Muscle layer of duodenum (tissue), 2 donors: ENCODE measurements around the gene CRB1.
"Not testable (repeated sequence)": the region's sequence is repeated elsewhere in the genome, so short reads cannot be mapped to it uniquely, and the experiment has no call there.

Source experiments
- H3K27ac ChIP-seq: one replicate; pipeline ENCODE4 v1.7.0; 2013; ENCODE audit warnings: mild to moderate bottlenecking, low read length
- H3K27me3 ChIP-seq: one replicate; pipeline ENCODE4 v1.7.0; 2013; ENCODE audit warnings: low read depth, mild to moderate bottlenecking, control low read depth, low read length
- H3K36me3 ChIP-seq, 2 donors: one replicate each; pipeline ENCODE4 v1.7.0; 2013; ENCODE audit warnings: low read length in 2 of 2, control low read depth in 1 of 2, mild to moderate bottlenecking in 1 of 2; ENCODE audit not compliant: insufficient read depth in 2 of 2, control insufficient read depth in 1 of 2
- H3K4me1 ChIP-seq, 2 donors: one replicate each; pipeline ENCODE4 v1.7.0; 2013; ENCODE audit warnings: low read length in 2 of 2, mild to moderate bottlenecking in 2 of 2, control low read depth in 1 of 2, moderate library complexity in 1 of 2; ENCODE audit not compliant: insufficient read depth in 2 of 2, control insufficient read depth in 1 of 2
- H3K4me3 ChIP-seq, 2 donors: one replicate each; pipeline ENCODE4 v1.7.0; 2013; ENCODE audit warnings: low read length in 2 of 2, low read depth in 1 of 2, mild to moderate bottlenecking in 1 of 2
- H3K9me3 ChIP-seq, 2 donors: one replicate each; pipeline ENCODE4 v1.7.0; 2013; ENCODE audit warnings: low read length in 2 of 2, control low read depth in 1 of 2, mild to moderate bottlenecking in 1 of 2; ENCODE audit not compliant: control insufficient read depth in 1 of 2
- donor health status: healthy.

Gene CRB1

GRCh38 chr1:197390856-197391255 is 122.8 kb downstream of the CRB1 start:
- Histone ChIP-seq H3K4me1 (no peaks in the 10 kb centered on the region), H3K9me3 (no peaks in the 10 kb centered on the region), H3K27me3 (no peaks in the 10 kb centered on the region)

GRCh38 chr1:197391303-197392226 is 123.5 kb downstream of the CRB1 start:
- no peaks in the 10 kb centered on the region for H3K4me1 ChIP-seq
- no peaks in the 10 kb centered on the region for H3K36me3 ChIP-seq
- no peak overlapping the region for H3K4me3 ChIP-seq
- H3K27me3 ChIP-seq = no peaks in the 10 kb centered on the region
- no peaks in the 10 kb centered on the region for H3K9me3 ChIP-seq
- no peak overlapping the region for H3K27ac ChIP-seq

More at GRCh38 chr1:197390856-197391255, 122.8 kb downstream of the CRB1 start:
- H3K27ac ChIP-seq = no peak overlapping the region
- H3K36me3 ChIP-seq = no peaks in the 10 kb centered on the region
- H3K4me3 ChIP-seq = no peak overlapping the region

GRCh38 chr1:197392541-197392940 is 124.5 kb downstream of the CRB1 start:
- Histone ChIP-seq H3K4me1 (no peaks in the 10 kb centered on the region), H3K27me3 (no peaks in the 10 kb centered on the region), H3K27ac (no peak overlapping the region), H3K9me3 (no peaks in the 10 kb centered on the region), H3K4me3 (no peak overlapping the region), H3K36me3 (no peaks in the 10 kb centered on the region)

- H3K27me3 ChIP-seq = no peaks in the 10 kb centered on the region
- H3K36me3 ChIP-seq = no peaks in the 10 kb centered on the region
- H3K27ac ChIP-seq = no peak overlapping the region
- H3K9me3 ChIP-seq = no peaks in the 10 kb centered on the region
- no peaks in the 10 kb centered on the region for H3K4me1 ChIP-seq
- no peak overlapping the region for H3K4me3 ChIP-seq
Observed at GRCh38 chr1:197393105-197393504, 125.1 kb downstream of the CRB1 start.

- H3K4me1 ChIP-seq = no peaks in the 10 kb centered on the region
- H3K4me3 ChIP-seq = no peak overlapping the region
- H3K9me3 ChIP-seq = no peaks in the 10 kb centered on the region
- no peak overlapping the region for H3K27ac ChIP-seq
- H3K27me3 ChIP-seq = no peaks in the 10 kb centered on the region
- no peaks in the 10 kb centered on the region for H3K36me3 ChIP-seq
Observed at GRCh38 chr1:197393772-197394171, 125.7 kb downstream of the CRB1 start.

- no peak overlapping the region for H3K4me3 ChIP-seq
- H3K9me3 ChIP-seq = peaks cover 0 to 4% of the 10 kb centered on the region in 2 donors
- H3K27ac ChIP-seq = no peak overlapping the region
- H3K27me3 ChIP-seq = no peaks in the 10 kb centered on the region
- H3K36me3 ChIP-seq = no peaks in the 10 kb centered on the region
- H3K4me1 ChIP-seq = no peaks in the 10 kb centered on the region
Observed at GRCh38 chr1:197394831-197395608, 127.0 kb downstream of the CRB1 start.

GRCh38 chr1:197397895-197398294 is 129.8 kb downstream of the CRB1 start:
- Histone ChIP-seq H3K4me1 (no peaks in the 10 kb centered on the region), H3K36me3 (no peaks in the 10 kb centered on the region), H3K4me3 (no peak overlapping the region), H3K9me3 (peaks cover 0 to 4% of the 10 kb centered on the region in 2 donors), H3K27me3 (no peaks in the 10 kb centered on the region), H3K27ac (no peak overlapping the region)

GRCh38 chr1:197399755-197400521 is 131.9 kb downstream of the CRB1 start:
- no peak overlapping the region for H3K4me3 ChIP-seq
- no peak overlapping the region for H3K27ac ChIP-seq
- H3K4me1 ChIP-seq = no peaks in the 10 kb centered on the region
- no peaks in the 10 kb centered on the region for H3K36me3 ChIP-seq
- H3K27me3 ChIP-seq = no peaks in the 10 kb centered on the region
- peaks cover 0 to 4% of the 10 kb centered on the region in 2 donors for H3K9me3 ChIP-seq

- Histone ChIP-seq H3K27me3 (no peaks in the 10 kb centered on the region), H3K27ac (no peak overlapping the region), H3K36me3 (no peaks in the 10 kb centered on the region), H3K9me3 (peaks cover 0 to 4% of the 10 kb centered on the region in 2 donors), H3K4me1 (no peaks in the 10 kb centered on the region), H3K4me3 (no peak overlapping the region)
Observed at GRCh38 chr1:197400522-197400902, 132.5 kb downstream of the CRB1 start.

- Histone ChIP-seq H3K27ac (no peak overlapping the region), H3K9me3 (peaks cover 0 to 4% of the 10 kb centered on the region in 2 donors), H3K27me3 (no peaks in the 10 kb centered on the region), H3K4me1 (no peaks in the 10 kb centered on the region), H3K36me3 (no peaks in the 10 kb centered on the region), H3K4me3 (no peak overlapping the region)
Observed at GRCh38 chr1:197402189-197402588, 134.1 kb downstream of the CRB1 start.

GRCh38 chr1:197404774-197405173 is 136.7 kb downstream of the CRB1 start:
- H3K9me3 ChIP-seq, H3K4me1 ChIP-seq, H3K4me3 ChIP-seq, H3K27ac ChIP-seq, H3K27me3 ChIP-seq, H3K36me3 ChIP-seq: not testable (repeated sequence)
